Ovary (tissue), 9 donors: ENCODE results near the gene FLYWCH1. TPM values are rescaled to one million over a fixed set of nuclear protein-coding genes. Genes with fewer than 3 reads are reported as not detected.
A peak's percentile ranks its signal among the peaks of the same experiment; 100 is the strongest.

Source experiments
- DNase-seq, 5 donors: peaks; one replicate each; pipeline ENCODE4 v3.0.0-alpha.2; 2019 to 2020
- H3K27ac ChIP-seq, 2 donors: fragments of 200-600 bp; one replicate each; pipeline versions ENCODE4 v1.5.1 to v1.8.0; 2019 to 2022
- H3K27me3 ChIP-seq: fragments of 200-600 bp; one replicate; pipeline ENCODE4 v1.8.0; 2022
- H3K36me3 ChIP-seq: fragments of 200-600 bp; sonication (generic); one replicate; pipeline ENCODE4 v1.5.1; 2019
- H3K4me1 ChIP-seq: one replicate; pipeline ENCODE4 v1.8.1; 2013; ENCODE audit warnings: mild to moderate bottlenecking, moderate library complexity; ENCODE audit not compliant: insufficient read depth
- H3K4me3 ChIP-seq: fragments of 200-600 bp; sonication (generic); one replicate; pipeline ENCODE4 v1.5.1; 2017
- H3K9me3 ChIP-seq, 2 donors: fragments of 200-600 bp in 1 of 2; sonication (generic) in 1 of 2; one replicate each; pipeline versions ENCODE4 v1.5.1 to v1.8.1; 2013 to 2019; ENCODE audit warnings: mild to moderate bottlenecking in 1 of 2, moderate library complexity in 1 of 2
- EP300 ChIP-seq: sonication (generic); formaldehyde crosslinking; IDR thresholded peaks from one replicate; pipeline ENCODE4 v1.6.1; 2017; ENCODE audit warnings: antibody characterized with exemption
- POLR2A ChIP-seq: fragments of 450-650 bp; IDR thresholded peaks from one replicate; pipeline ENCODE4 v1.6.1; 2017; ENCODE audit warnings: antibody characterized with exemption, mild to moderate bottlenecking, moderate library complexity
- WGBS, 3 donors: extraction: QIAGEN DNeasy Blood & Tissue Kit in 1 of 3; methylation state at CpG; one replicate each; pipeline versions ENCODE4 v1.1.5 to v1.1.7; 2013 to 2017; 5-methylcytosine and 5-hydroxymethylcytosine counted together
- intact Hi-C, 4 donors: fragments of 100-400 bp; cut with DNase I; formaldehyde crosslinking; loops; one replicate each; pipeline versions ENCODE4 v1.11.0 to v1.15.1; 2022 to 2023
- polyA plus RNA-seq, 2 donors: library from polyadenylated mRNA; stranded (reverse); fragments of 200-250 nt in 1 of 2; fragments of 350-450 nt in 1 of 2; fragmentation: Illumina TruSeq in 1 of 2; extraction: RNeasy Lipid Tissue Mini Kit (QIAGEN cat#74804) in 1 of 2; gene quantifications; one replicate each; pipeline ENCODE4 v1.2.3, GENCODE V29; 2013 to 2014
- total RNA-seq, 7 donors: library from RNA; depleted of rRNA in 2 of 7; stranded (reverse); fragments of >200 nt in 2 of 7; fragmentation: NEBNext Ultra II Directional in 3 of 7; extraction: Animal tissue kit (Norgen Biotek cat#: 25700) in 3 of 7; gene quantifications; one replicate each; pipeline versions ENCODE4 v1.1.0 to v1.2.4, GENCODE V29; 2016 to 2023
- TF ChIP-seq, protein P1 (sequence below), 3 donors: fragments of 450-650 bp in 2 of 3; fragments of 200-600 bp in 1 of 3; IDR thresholded peaks; one replicate each; pipeline versions ENCODE4 v1.5.1 to v1.8.0; 2016 to 2022; ENCODE audit warnings: antibody characterized with exemption in 3 of 3, mild to moderate bottlenecking in 1 of 3
- donor health status: DM: no; HTN: no; CAD: no; lungs with moderate emphysema.
- donor health status: DM: no; HTN: no; CAD: no.
- donor health status: Bipolar disorder and iron deficiency.
- donor health status: DM: yes; HTN: yes; CAD: no.
- donor health status: DM: no; HTN: no; CAD: no.
- donor health status: DM: yes; HTN: yes; CAD: no.

FLYWCH1 gene
- total and polyA plus RNA-seq, 9 donors, result 2.2 to 66.9 (median 39.0) TPM

DNA sequence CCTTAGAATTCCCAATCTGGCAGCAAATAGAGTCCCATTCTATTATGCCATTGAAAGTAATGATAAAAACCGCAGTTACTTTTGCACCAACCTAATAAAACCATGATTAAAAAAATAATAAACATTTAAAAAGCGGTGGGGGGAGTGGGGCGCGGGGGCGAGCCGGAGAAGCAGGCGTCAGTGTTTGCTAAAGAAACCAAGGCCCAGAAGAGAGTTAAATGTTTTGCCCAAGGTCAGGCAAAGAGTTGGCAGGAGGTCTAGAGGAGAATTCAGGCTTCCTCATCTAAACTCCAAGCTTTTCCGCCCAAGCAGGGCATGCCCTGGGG, 44.1 kb upstream of the FLYWCH1 start:
- intact Hi-C loops, result loop anchor here in 1 of 4 donors (5.0 kb wide), 1 partner anchor 65 kb away; no protein-coding TSS in a partner anchor
- Histone ChIP-seq H3K27ac (peak overlapping the region in 1 of 2 donors; percentile 85), H3K4me1 (peaks cover 3% of the 10 kb centered on the region), H3K36me3 (no peaks in the 10 kb centered on the region), H3K4me3 (peak overlapping the region; percentile 61), H3K27me3 (no peaks in the 10 kb centered on the region), H3K9me3 (no peaks in the 10 kb centered on the region)
- no peak for DNase-seq
- 10 to 34% (median 14%) methylated on average over 8 of the region's 8 CpGs for WGBS, 3 donors
- TF ChIP-seq, protein P1, sequence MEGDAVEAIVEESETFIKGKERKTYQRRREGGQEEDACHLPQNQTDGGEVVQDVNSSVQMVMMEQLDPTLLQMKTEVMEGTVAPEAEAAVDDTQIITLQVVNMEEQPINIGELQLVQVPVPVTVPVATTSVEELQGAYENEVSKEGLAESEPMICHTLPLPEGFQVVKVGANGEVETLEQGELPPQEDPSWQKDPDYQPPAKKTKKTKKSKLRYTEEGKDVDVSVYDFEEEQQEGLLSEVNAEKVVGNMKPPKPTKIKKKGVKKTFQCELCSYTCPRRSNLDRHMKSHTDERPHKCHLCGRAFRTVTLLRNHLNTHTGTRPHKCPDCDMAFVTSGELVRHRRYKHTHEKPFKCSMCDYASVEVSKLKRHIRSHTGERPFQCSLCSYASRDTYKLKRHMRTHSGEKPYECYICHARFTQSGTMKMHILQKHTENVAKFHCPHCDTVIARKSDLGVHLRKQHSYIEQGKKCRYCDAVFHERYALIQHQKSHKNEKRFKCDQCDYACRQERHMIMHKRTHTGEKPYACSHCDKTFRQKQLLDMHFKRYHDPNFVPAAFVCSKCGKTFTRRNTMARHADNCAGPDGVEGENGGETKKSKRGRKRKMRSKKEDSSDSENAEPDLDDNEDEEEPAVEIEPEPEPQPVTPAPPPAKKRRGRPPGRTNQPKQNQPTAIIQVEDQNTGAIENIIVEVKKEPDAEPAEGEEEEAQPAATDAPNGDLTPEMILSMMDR (IDR thresholded peaks at IDR 0.05), result no peak
- TF ChIP-seq POLR2A, result no peak

GRCh38 chr16:2867987-2868789, 43.5 kb upstream of the FLYWCH1 start:
- intact Hi-C loops, result loop anchor here in 1 of 4 donors (5.0 kb wide), 1 partner anchor 64 kb away; no protein-coding TSS in a partner anchor
- WGBS, 3 donors, result 0 to 1% (median 1%) methylated on average over 41 to 45 of the region's 45 CpGs
- no peaks in the 10 kb centered on the region for H3K36me3 ChIP-seq

GRCh38 chr16:2871926-2872325, 39.8 kb upstream of the FLYWCH1 start:
- Histone ChIP-seq H3K9me3 (no peaks in the 10 kb centered on the region), H3K27me3 (no peaks in the 10 kb centered on the region), H3K36me3 (no peaks in the 10 kb centered on the region), H3K4me1 (peaks cover 5% of the 10 kb centered on the region), H3K27ac (no peak overlapping the region), H3K4me3 (no peak overlapping the region)
- DNase-seq, result no peak
- intact Hi-C loops, result loop anchor here in 2 of 4 donors (5.0 kb wide), 2 partner anchors 40 to 45 kb away; partner anchors contain the start of gene FLYWCH1 (in 1 of the 2)
- 67 to 75% (median 71%) methylated on average over 6 of the region's 6 CpGs for WGBS, 3 donors
- TF ChIP-seq, protein P1 (IDR thresholded peaks at IDR 0.05), result no peak
- no peak for TF ChIP-seq EP300
- no peak for TF ChIP-seq POLR2A

More at GRCh38 chr16:2867987-2868789, 43.5 kb upstream of the FLYWCH1 start:
- Histone ChIP-seq H3K9me3 (no peaks in the 10 kb centered on the region), H3K4me1 (peaks cover 3% of the 10 kb centered on the region), H3K27ac (peak overlapping the region in 1 of 2 donors; percentile 85), H3K4me3 (peak overlapping the region; percentile 61), H3K27me3 (no peaks in the 10 kb centered on the region)
- TF ChIP-seq POLR2A, result peak; percentile 49
- TF ChIP-seq, protein P1 (IDR thresholded peaks at IDR 0.05), result peak; percentile 95 to 96 (median 95)
- TF ChIP-seq EP300, result no peak
- peak; percentile 87 to 96 (median 93) for DNase-seq

GRCh38 chr16:2874032-2874911, 37.5 kb upstream of the FLYWCH1 start:
- 48 to 56% (median 55%) methylated on average over 21 of the region's 21 CpGs for WGBS, 3 donors
- Histone ChIP-seq H3K36me3 (no peaks in the 10 kb centered on the region), H3K4me1 (peaks cover 2% of the 10 kb centered on the region), H3K4me3 (no peak overlapping the region), H3K27ac (no peak overlapping the region), H3K27me3 (no peaks in the 10 kb centered on the region), H3K9me3 (no peaks in the 10 kb centered on the region)
- DNase-seq, result no peak
- intact Hi-C loops, result loop anchor here in 3 of 4 donors (2.0 to 5.0 kb wide), 3 partner anchors 38 to 45 kb away; partner anchors contain the start of gene FLYWCH1 (in 1 of the 3)
- TF ChIP-seq POLR2A (no peak), EP300 (no peak)
- TF ChIP-seq, protein P1 (IDR thresholded peaks at IDR 0.05), result no peak
